ENCODE results near the gene FZR1.

Gene FZR1

GRCh38 chr19:3505598-3506383, at the start of gene FZR1:
Gene FZR1, plus strand, starts transcription at chr19:3506311. Its CDS starts 16,679 bp downstream, at chr19:3522990.
- FAIRE-seq (peak; percentile 46), DNase-seq (ENCODE audit: low spot score) (peak; percentile 97)

- DNase-seq (ENCODE audit: low spot score) = no peak
- FAIRE-seq = no peak
Measured at GRCh38 chr19:3456925-3457527, 49.1 kb upstream of the FZR1 start.

- no peak for FAIRE-seq
Measured at GRCh38 chr19:3457528-3458228, 48.4 kb upstream of the FZR1 start.

GRCh38 chr19:3458229-3459088, 47.7 kb upstream of the FZR1 start:
- DNase-seq (ENCODE audit: low spot score) = peak; percentile 50
- no peak for FAIRE-seq

More at GRCh38 chr19:3457528-3458228, 48.4 kb upstream of the FZR1 start:
- peak; percentile 40 for DNase-seq (ENCODE audit: low spot score)

- peak; percentile 83 for DNase-seq (ENCODE audit: low spot score)
- peak; percentile 89 for FAIRE-seq
Measured at GRCh38 chr19:3459089-3459881, 46.8 kb upstream of the FZR1 start.

- DNase-seq (ENCODE audit: low spot score) (no peak), FAIRE-seq (no peak)
Measured at GRCh38 chr19:3459965-3460582, 46.0 kb upstream of the FZR1 start.

GRCh38 chr19:3462991-3463713, 43.0 kb upstream of the FZR1 start:
- FAIRE-seq (no peak), DNase-seq (ENCODE audit: low spot score) (no peak)

GRCh38 chr19:3463714-3464586, 42.2 kb upstream of the FZR1 start:
- no peak for DNase-seq (ENCODE audit: low spot score)
- FAIRE-seq = no peak

- DNase-seq (ENCODE audit: low spot score) = no peak
Measured at GRCh38 chr19:3464587-3465235, 41.4 kb upstream of the FZR1 start.

GRCh38 chr19:3465552-3465951, 40.6 kb upstream of the FZR1 start:
- DNase-seq (ENCODE audit: low spot score) (no peak), FAIRE-seq (no peak)

More at GRCh38 chr19:3464587-3465235, 41.4 kb upstream of the FZR1 start:
- no peak for FAIRE-seq

GRCh38 chr19:3466635-3467034, 39.5 kb upstream of the FZR1 start:
- no peak for DNase-seq (ENCODE audit: low spot score)
- no peak for FAIRE-seq

GRCh38 chr19:3467437-3468198, 38.5 kb upstream of the FZR1 start:
- DNase-seq (ENCODE audit: low spot score) (no peak), FAIRE-seq (no peak)

- FAIRE-seq (no peak), DNase-seq (ENCODE audit: low spot score) (no peak)
Measured at GRCh38 chr19:3468211-3468610, 37.9 kb upstream of the FZR1 start.

- FAIRE-seq (no peak), DNase-seq (ENCODE audit: low spot score) (no peak)
Measured at GRCh38 chr19:3469638-3470499, 36.2 kb upstream of the FZR1 start.

- FAIRE-seq = no peak
- DNase-seq (ENCODE audit: low spot score) = no peak
Measured at GRCh38 chr19:3470500-3471128, 35.5 kb upstream of the FZR1 start.
